Smooth muscle cell (in vitro differentiated cells): ENCODE data around the gene CNPY4. TPM values are rescaled to one million over a fixed set of nuclear protein-coding genes. Genes with fewer than 3 reads are reported as not detected.
A peak's percentile ranks its signal among the peaks of the same experiment; 100 is the strongest.

Source experiments
- DNase-seq: peaks from one replicate; lab custom pipeline; 2025; ENCODE audit not compliant: unreplicated experiment; lab: John Stamatoyannopoulos, UW
- H2AFZ ChIP-seq: fragments of 200-600 bp; sonication (generic); 2 replicates; pipeline ENCODE4 v1.6.0; 2016; ENCODE audit warnings: antibody characterized with exemption, low read depth, mild to moderate bottlenecking
- H3F3A ChIP-seq: fragments of 200-600 bp; sonication (generic); 2 replicates; pipeline ENCODE4 v1.6.0; 2017; ENCODE audit warnings: antibody characterized with exemption, low read depth
- H3K27ac ChIP-seq: fragments of 200-600 bp; sonication (generic); 2 replicates; pipeline ENCODE4 v1.5.1; 2016; ENCODE audit warnings: low read depth, mild to moderate bottlenecking
- H3K27me3 ChIP-seq: fragments of 200-600 bp; sonication (generic); 2 replicates; pipeline ENCODE4 v1.6.1; 2016; ENCODE audit warnings: low read depth, mild to moderate bottlenecking
- H3K36me3 ChIP-seq: fragments of 200-600 bp; sonication (generic); 2 replicates; pipeline ENCODE4 v1.5.1; 2016; ENCODE audit warnings: low read depth
- H3K4me1 ChIP-seq: fragments of 200-600 bp; sonication (generic); 2 replicates; pipeline ENCODE4 v1.5.1; 2016; ENCODE audit warnings: low read depth
- H3K4me2 ChIP-seq: fragments of 200-600 bp; sonication (generic); 2 replicates; pipeline ENCODE4 v1.6.0; 2016; ENCODE audit warnings: mild to moderate bottlenecking
- H3K4me3 ChIP-seq: fragments of 200-600 bp; sonication (generic); 2 replicates; pipeline ENCODE4 v1.5.1; 2016; ENCODE audit warnings: mild to moderate bottlenecking
- H3K79me2 ChIP-seq: fragments of 200-600 bp; sonication (generic); 2 replicates; pipeline ENCODE4 v1.6.0; 2016; ENCODE audit warnings: low read depth, mild to moderate bottlenecking
- H3K9ac ChIP-seq: fragments of 200-600 bp; sonication (generic); 2 replicates; pipeline ENCODE4 v1.6.0; 2016; ENCODE audit warnings: low read depth
- H3K9me3 ChIP-seq: fragments of 200-600 bp; sonication (generic); replicated peaks from 2 replicates; pipeline ENCODE4 v1.5.1; 2016; ENCODE audit warnings: low read depth
- H4K20me1 ChIP-seq: fragments of 200-600 bp; sonication (generic); 2 replicates; pipeline ENCODE4 v1.6.0; 2016; ENCODE audit warnings: low read depth
- CTCF ChIP-seq: fragments of 200-600 bp; sonication (generic); IDR thresholded peaks from 2 replicates; pipeline ENCODE4 v1.5.1; 2017; ENCODE audit warnings: borderline replicate concordance, mild to moderate bottlenecking, antibody characterized with exemption; ENCODE audit not compliant: insufficient read depth, poor library complexity, severe bottlenecking
- WGBS: methylation state at CpG from one replicate; pipeline ENCODE4 v1.1.7; 2016; ENCODE audit warnings: low lambda C conversion rate; 5-methylcytosine and 5-hydroxymethylcytosine counted together
- polyA plus RNA-seq: library from polyadenylated mRNA; unstranded; fragments of >200 nt; fragmentation: Nextera tagmentation; extraction: Ambion mirVana; gene quantifications from 2 replicates; pipeline ENCODE4 v1.2.1, GENCODE V29; 2016
- total RNA-seq: library from RNA; depleted of rRNA; stranded (reverse); fragments of >200 nt; gene quantifications from 2 replicates; pipeline ENCODE4 v1.2.3, GENCODE V29; 2014

Gene CNPY4
- total and polyA plus RNA-seq, 2 experiments from 2014 or later: 22.6 to 39.5 TPM

- H3K27ac ChIP-seq: no peak overlapping the region
- no peak for DNase-seq
- H3K9ac ChIP-seq: no peak overlapping the region
- H3K36me3 ChIP-seq: no peaks in the 10 kb centered on the region
- H3K9me3 ChIP-seq: no peaks in the 10 kb centered on the region
- H3K4me1 ChIP-seq: peaks cover 8% of the 10 kb centered on the region
- no peaks in the 10 kb centered on the region for H4K20me1 ChIP-seq
- peak overlapping the region; percentile 16 for H2AFZ ChIP-seq
- H3K79me2 ChIP-seq: no peaks in the 10 kb centered on the region
- TF ChIP-seq CTCF: no peak
- peaks cover 20% of the 10 kb centered on the region for H3K27me3 ChIP-seq
- WGBS: 54% methylated on average over 14 of the region's 14 CpGs
- H3F3A ChIP-seq: peaks cover 4% of the 10 kb centered on the region
- peak overlapping the region; percentile 59 for H3K4me3 ChIP-seq
- H3K4me2 ChIP-seq: peak overlapping the region; percentile 81
Measured at GRCh38 chr7:100166970-100167911, 47.8 kb downstream of the CNPY4 start.

DNA sequence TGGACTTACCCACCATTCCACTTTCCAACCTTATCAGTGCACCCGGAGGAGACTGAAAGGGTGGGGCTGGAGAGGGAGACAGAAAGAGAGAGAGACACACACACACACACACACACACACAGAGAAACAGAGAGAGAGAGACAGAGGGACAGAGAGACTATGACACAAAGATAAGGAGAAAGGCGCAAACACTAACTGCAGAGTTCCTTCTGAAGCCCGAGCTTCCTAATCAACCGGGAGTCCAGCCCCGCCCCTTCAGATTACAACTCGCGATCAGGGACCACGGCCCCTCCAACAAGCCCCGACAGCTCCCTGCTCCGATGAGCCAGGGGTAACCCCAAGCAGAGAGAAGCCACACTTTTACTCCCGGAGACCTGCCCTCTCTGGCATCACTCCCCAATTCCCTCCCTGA lies 48.5 kb downstream of the CNPY4 start:
- H3K79me2 ChIP-seq: no peaks in the 10 kb centered on the region
- no peak overlapping the region for H3K9ac ChIP-seq
- no peaks in the 10 kb centered on the region for H4K20me1 ChIP-seq
- no peak for TF ChIP-seq CTCF
- peaks cover 8% of the 10 kb centered on the region for H3K4me1 ChIP-seq
- H3K36me3 ChIP-seq: no peaks in the 10 kb centered on the region
- peak overlapping the region; percentile 16 for H2AFZ ChIP-seq
- peak overlapping the region; percentile 59 for H3K4me3 ChIP-seq
- no peaks in the 10 kb centered on the region for H3K9me3 ChIP-seq
- WGBS: 6% methylated on average over 11 of the region's 11 CpGs
- peaks cover 23% of the 10 kb centered on the region for H3K27me3 ChIP-seq
- peak overlapping the region; percentile 81 for H3K4me2 ChIP-seq
- H3K27ac ChIP-seq: no peak overlapping the region
- peaks cover 4% of the 10 kb centered on the region for H3F3A ChIP-seq
- no peak for DNase-seq

DNA sequence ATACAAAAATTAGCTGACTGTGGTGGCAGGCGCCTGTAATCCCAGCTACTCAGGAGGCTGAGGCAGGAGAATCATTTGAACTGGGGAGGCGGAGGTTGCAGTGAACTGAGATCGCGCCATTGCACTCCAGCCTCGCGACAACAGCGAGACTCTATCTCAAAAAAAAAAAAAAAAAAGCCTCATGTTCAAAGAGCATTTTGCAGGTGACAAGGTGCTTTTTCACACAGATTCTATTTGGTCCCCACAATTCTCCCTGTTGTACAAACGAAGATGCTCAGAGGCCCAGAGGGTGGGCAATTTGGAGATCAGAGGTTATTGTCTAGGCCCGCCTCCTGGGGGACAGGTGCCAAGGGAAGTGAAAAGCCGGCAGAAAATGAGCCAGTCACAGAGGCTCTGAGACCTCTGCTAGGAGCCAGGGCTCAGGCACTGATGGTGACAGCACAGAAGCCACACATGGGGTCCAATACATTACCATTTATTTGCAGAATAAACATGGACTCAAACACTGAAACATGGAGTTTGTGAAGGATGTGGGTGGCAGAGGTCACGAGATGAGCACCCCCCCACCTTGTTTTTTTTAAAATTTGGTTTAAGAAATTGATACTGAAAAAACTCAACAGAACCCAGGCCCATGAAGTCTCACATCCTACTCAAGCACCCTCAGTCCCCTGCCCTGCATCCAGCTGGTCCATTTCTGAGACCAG lies 49.9 kb downstream of the CNPY4 start:
- H3K27me3 ChIP-seq: peaks cover 23% of the 10 kb centered on the region
- H3K36me3 ChIP-seq: no peaks in the 10 kb centered on the region
- no peak overlapping the region for H3K4me2 ChIP-seq
- no peaks in the 10 kb centered on the region for H3K79me2 ChIP-seq
- H3K27ac ChIP-seq: no peak overlapping the region
- H3K9ac ChIP-seq: no peak overlapping the region
- H4K20me1 ChIP-seq: no peaks in the 10 kb centered on the region
- WGBS: 93% methylated on average over 11 of the region's 11 CpGs
- peaks cover 4% of the 10 kb centered on the region for H3F3A ChIP-seq
- no peak overlapping the region for H3K4me3 ChIP-seq
- peaks cover 8% of the 10 kb centered on the region for H3K4me1 ChIP-seq
- no peak for TF ChIP-seq CTCF
- H3K9me3 ChIP-seq: no peaks in the 10 kb centered on the region
- no peak overlapping the region for H2AFZ ChIP-seq
- no peak for DNase-seq
